HG03354 (cell line): Measurements from ENCODE around the gene STPG4.
"Not testable (repeated sequence)": the region's sequence is repeated elsewhere in the genome, so short reads cannot be mapped to it uniquely, and the experiment has no call there.

ENCODE experiments used
- ATAC-seq: cut with Tn5 transposase; IDR thresholded peaks from one replicate; pipeline ENCODE4 v1.9.1; 2021; ENCODE audit warnings: mild to moderate bottlenecking; ENCODE audit not compliant: unreplicated experiment, poor library complexity, severe bottlenecking

The STPG4 gene

DNA sequence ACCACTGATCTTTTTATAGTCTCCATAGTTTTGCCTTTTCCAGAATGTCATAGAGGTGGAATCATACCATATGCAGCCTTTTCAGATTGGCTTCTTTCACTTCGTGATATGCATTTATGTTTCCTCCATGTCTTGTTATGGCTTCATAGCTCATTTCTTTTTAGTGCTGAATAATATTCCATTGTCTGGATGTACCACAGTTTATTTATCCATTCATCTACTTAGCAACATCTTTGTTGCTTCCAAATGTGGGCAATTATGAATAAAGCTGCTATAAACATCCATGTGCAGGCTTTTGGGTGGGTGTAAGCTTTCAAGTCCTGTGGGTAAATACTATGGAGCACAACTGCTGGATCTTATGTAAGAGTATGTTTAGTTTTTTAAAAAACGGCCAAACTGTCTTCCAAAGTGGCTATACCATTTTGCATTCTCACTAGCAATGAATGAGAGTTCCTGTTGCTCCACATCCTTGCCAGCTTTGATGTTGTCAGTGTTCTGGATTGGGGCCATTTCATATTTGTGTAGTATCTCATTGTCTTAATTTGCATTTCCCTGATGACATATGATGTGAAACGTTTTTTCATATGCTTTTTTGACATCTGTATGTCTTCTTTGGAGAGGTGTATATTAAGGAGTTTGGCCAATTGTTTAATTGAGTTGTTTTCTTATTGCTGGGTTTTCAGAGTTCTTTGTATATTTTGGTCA, 20.6 kb downstream of the STPG4 start:
- ATAC-seq, result no peak

DNA sequence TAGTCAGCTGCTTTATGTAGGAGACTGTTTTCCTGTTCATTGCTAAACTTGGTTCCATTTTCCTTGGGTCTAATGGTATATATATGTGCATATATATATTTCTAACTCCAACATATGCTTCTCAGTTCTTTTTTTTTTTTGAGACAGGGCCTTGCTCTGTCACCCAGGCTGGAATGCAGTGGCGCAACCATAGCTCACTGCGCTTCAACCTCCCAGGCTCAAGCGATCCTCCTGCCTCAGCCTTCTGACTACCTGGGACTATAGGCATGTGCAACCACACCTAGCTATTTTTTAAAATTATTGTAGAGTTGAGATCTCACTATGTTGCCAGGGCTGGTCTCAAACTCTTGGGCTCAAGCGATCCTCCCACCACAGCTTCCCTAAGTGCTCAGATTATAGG, 22.1 kb downstream of the STPG4 start:
- no peak for ATAC-seq

DNA sequence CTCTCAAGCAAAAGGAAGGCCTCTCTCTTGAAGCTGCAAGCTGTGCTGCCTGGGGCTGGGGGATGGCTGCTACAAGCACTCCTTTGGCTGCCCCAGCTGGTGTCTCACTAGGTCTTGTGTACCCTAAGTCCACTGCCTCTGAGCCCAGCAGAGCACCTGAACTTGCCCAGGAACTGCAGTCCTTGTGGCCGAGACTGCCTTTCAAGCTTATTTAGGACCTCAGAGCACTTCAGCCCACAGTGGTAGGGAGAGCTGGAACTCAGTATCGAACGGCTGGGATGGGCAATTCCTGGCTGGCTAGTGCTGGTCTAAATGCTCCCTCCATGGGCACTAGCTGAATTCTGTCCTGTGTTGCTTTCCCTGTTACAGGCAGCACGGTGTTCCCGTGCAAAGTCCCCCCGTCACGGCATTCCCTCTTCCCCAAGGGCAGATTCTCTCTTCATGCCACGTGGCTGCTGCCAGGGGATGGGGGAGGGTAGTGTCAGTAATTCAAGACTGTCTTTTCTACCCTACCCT, 25.9 kb downstream of the STPG4 start:
- no peak for ATAC-seq

DNA sequence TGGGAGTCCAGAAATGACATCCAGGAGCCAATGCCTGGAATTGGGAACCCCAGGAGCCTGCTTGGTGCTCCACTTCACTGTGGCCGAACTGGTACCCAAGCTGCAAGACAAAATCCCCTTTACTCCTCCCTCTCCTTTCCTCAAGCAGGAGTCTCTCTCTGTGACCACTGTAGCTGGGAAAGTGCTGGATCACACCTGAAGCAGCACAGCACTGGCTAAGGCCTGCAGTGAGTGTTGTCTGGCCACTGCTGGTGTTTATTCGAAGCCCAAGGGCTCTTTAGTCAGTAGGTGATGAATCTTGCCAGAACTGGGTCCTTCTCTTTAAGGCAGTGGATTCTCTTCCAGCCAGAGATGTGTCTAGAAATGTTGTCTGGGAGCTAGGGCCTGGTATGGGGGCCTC, 26.4 kb downstream of the STPG4 start:
- no peak for ATAC-seq

DNA sequence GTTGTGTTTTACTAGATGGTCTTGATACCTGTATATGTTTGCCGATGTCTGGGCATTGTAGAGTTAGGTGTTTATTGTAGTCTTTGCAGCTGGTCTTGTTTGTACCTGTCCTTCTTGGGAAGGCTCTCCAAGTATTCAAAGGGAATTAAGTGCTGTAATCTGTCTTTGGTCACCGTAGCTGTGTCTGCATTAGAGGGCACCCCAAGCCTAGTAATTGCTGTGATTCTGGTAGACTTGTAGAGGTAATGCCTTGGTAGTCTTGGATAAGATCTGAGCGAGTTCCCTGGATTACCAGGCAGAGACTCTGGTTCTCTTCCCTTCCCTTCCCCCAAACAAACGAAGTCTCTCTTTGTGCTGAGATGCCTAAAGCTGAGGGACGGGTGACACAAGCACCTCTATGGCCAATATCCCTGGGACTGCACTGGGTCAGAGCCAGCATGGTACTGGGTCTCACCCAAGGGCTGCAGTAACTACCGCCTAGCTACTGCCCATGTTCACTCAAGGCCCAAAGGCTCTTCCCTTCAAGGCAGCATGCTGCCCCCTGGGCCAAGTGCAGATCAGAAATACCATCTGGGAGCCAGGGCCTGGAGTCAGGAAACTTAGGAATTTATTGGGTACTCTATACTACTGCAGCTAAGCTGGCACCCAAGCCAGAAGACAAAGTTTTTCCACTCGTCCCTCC, 27.1 kb downstream of the STPG4 start:
- ATAC-seq, result no peak

DNA sequence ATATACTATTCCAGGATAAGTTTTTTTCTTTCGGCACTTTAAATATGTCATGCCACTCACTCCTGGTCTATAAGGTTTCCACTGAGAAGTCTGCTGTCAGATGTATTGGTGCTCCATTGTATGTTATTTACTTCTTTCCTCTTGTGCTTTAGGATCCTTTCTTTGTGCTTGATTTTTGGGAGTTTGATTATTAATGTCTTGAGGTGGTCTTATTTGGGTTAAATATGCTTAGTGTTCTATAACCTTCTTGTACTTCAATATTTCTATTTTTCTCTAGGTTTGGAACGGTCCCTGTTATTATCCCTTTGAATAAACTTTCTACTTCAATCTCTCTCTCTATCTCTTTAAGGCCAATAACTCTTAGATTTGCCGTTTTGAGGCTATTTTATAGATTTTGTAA, 28.3 kb downstream of the STPG4 start:
- ATAC-seq, result no peak

DNA sequence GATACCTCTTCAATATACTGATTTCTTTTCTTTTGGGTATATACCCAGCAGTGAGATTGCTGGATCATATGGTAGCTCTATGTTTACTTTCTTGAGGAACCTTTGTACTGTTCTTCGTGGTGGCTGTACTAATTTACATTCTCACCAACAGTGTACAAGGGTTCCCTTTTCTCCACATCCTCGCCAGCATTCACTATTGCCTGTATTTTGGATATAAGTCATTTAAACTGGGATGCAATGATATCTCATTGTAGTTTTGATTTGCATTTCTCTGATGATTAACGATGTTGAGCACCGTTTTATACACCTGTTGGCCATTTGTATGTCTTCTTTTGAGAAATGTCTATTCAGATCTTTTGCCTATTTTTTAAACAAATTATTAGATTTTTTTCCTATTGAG, 30.4 kb downstream of the STPG4 start:
- ATAC-seq, result not testable (repeated sequence)

DNA sequence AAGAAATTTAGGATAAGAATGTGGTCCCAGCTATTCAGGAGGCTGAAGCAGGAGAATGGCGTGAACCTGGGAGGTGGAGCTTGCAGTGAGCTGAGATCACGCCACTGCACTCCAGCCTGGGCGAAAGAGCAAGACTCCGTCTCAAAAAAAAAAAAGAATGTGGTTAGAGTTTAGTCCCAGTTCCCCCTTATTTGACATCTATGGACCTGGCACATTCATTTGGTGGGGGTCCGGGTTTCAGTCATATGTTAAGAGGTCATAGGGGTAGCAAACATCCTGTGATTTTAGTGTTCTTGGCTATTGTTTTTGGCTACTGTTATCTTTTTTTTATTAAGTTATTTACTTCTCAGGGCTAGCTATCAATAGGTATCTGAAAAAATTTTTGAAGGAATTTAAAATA, 34.7 kb downstream of the STPG4 start:
- ATAC-seq, result not testable (repeated sequence)

DNA sequence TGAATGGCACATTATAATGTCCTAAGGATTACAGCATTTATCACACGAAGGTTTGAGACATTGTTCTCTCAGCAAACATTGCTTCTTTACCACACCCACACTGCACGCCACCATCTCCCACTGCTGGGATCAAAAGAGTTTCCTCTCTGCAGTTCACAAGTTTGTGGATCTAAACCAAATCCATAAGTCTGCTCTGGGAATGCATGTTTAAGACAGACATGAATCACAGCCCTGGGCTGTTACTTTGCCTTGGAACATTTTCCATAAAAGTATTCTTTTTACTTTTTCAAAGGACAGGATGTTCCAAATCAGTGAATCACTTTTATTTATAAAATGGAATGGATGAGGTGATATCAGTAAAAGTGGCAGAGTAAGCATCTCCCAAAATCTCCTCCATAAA, 36.1 kb downstream of the STPG4 start:
- ATAC-seq, result no peak

DNA sequence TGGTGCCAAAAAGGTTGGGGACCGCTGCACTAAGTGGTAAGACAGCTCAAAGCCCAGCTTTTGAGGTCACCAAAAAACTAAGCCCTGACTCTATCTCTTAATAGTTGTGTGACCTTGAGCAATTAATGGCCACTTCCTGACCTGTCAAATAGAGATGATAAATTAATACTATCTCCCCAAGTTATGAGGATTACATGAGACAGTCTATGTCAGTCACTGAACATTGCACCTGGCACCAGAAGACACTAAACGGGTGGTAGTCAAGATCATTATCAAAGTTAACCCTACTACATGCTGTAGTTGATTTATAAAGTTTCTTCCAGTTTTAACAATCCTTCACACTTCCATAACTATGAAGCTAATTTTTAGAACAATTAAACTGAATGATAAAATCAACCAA, 36.5 kb downstream of the STPG4 start:
- no peak for ATAC-seq

DNA sequence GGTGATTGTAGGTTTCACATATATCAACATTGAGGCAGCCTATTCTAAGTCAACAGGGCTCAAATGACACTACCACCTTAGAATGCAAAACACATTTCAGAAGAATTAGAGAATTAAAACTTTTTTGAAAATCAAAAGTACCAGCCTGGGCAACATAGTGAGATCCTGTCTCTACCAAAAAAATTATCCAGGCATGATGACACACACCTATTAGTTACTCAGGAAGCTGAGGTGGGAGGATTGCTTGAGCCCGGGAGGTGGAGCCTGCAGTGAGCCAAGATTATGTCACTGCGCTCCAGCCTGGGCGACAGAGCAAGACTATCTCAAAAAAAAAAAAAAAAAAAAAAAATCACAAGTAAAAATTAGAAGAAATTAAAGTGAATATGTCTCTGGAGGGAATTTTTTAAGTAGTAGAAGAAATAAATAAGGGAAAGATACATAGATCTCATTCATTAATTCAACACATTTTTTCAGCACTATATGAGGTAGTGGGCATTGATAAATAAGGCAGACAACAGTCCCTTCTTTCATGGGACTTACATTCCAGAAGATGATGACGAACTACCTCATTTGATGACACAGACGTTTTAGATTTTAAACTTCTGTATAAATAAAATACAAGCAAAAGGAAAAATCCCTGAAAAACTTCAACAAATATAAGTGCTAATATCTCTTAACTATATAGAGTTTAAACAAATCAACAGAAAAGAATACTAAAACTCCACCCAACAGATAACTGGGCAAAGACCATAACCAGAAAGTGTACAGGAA, 42.3 kb downstream of the STPG4 start:
- no peak for ATAC-seq

DNA sequence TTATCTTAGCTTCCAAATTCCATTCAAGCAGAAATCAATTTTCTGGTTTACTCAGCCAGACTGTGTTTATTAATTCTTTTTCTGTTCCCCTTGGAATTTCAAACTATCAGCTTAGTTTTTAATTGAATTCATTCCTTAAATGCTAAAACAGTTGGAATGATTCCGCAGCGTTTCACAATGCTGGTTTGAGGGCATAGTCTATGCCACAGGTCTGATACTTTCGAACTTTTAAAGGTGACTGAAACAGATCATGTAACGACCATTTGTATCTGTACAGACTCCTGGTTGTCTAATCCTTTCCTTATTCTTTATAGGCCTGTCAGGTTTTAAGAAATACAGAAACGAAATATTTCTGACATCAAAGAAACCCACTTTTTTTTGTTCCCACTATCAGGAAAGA, 45.4 kb downstream of the STPG4 start:
- ATAC-seq, result no peak

DNA sequence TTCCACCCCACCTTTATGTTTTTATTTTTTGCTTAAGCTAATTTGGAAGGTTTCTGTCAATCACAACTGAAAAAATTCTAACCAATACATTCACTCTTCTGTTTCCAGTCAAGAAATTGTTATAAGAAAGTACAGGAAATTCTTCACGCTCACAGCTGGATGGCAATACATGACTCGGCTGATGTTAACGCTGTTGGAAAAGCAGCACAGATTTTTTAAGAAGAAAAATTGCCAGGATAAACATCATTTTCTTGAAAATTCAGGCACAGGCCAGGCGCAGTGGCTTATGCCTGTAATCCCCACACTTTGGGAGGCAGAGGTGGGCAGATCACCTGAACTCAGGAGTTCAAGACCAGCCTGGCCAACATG, 46.1 kb downstream of the STPG4 start:
- ATAC-seq, result no peak

DNA sequence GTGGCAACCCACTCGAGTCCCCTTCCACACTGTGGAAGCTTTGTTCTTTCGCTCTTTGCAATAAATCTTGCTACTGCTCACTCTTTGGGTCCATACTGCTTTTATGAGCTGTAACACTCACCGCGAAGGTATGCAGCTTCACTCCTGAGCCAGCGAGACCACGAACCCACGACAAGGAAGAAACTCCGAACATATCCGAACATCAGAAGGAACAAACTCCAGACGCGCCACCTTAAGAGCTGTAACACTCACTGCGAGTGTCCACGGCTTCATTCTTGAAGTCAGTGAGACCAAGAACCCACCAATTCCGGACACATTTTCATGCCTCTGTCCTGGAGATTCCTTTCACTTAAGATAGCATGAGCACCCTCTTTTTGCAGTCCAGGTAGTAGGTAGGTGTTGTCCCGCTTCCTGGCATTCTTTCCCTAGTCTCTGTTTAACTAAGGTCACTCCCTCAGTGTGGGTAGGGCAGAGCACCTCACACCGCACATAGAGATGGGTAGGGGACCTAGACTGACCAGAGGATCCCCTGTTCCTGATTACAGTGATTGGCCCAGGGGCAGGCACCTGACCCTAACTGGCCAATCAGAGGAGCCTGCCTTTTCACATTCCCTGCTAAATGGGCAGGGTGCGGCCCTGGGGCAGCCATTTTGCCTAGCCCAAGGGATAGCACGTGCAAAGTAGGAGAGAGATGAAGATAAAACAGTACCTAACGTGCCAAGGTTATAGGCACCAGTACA, 46.7 kb downstream of the STPG4 start:
- not testable (repeated sequence) for ATAC-seq

DNA sequence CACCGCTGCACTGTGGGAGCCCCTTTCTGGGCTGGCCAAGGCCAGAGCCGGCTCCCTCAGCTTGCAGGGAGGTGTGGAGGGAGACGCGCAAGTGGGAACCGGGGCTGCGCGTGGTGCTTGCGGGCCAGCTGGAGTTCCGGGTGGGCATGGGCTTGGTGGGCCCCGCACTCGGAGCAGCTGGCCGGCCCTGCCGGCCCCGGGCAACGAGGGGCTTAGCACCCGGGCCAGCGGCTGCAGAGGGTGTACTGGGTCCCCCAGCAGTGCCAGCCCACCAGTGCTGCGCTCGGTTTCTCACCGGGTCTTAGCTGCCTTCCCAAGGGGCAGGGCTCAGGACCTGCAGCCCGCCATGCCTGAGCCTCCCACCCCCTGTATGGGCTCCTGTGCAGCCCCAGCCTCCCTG, 47.9 kb downstream of the STPG4 start:
- not testable (repeated sequence) for ATAC-seq

DNA sequence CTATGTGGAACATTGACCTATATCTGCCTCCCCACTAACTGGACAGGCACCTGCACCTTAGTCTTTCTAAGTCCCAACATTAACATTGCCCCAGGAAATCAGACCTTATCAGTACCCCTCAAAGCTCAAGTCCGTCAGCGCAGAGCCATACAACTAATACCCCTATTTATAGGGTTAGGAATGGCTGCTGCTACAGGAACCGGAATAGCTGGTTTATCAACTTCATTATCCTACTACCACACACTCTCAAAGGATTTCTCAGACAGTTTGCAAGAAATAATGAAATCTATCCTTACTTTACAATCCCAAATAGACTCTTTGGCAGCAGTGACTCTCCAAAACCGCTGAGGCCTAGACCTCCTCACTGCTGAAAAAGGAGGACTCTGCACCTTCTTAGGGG, 48.9 kb downstream of the STPG4 start:
- ATAC-seq, result not testable (repeated sequence)

DNA sequence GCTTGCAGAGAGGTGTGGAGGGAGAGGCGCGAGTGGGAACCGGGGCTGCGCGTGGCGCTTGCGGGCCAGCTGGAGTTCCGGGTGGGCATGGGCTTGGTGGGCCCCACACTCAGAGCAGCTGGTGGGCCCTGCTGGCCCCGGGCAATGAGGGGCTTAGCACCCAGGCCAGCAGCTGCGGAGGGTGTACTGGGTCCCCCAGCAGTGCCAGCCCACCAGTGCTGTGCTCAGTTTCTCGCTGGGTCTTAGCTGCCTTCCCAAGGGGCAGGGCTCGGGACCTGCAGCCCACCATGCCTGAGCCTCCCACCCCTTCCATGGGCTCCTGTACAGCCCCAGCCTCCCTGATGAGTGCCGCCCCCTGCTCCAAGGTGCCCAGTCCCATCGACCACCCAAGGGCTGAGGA, 55.4 kb downstream of the STPG4 start:
- ATAC-seq, result not testable (repeated sequence)

DNA sequence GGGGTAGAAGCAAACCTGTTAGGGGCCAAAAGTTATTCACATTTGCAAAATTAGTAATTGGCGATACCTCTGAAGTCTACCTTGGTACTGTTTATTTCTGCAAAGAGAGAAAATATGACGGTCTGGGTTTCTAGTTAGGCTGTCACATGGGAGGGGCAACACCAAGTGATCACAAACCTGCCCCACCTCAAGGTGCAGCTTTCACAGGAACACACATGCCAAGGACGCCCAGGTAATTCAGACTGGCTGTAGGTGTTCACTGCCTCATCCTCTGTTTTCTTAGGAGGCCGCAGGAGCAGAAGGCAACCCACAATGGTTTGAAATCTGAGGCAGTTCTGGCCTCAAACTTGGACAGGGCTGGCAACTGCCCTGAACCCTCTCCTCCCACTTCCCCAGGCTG, 56.2 kb downstream of the STPG4 start:
- no peak for ATAC-seq

DNA sequence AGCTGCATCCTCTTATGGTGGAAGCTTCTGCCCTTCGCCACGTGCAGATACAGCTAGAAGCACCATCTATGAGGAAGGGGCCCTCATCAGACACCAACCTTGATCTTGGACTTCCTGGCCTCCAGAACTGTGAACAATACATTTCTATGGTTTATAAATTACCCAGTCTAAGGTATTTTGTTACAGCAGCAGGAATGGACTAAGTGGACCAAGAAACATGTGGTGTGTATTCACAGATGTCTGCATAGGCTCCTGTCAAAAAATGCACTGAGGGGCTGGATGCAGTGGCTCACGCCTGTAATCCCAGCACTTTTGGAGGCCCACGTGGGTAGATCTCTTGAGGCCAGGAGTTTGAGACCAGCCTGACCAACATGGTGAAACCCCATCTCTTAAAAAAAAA, 57.5 kb downstream of the STPG4 start:
- no peak for ATAC-seq

DNA sequence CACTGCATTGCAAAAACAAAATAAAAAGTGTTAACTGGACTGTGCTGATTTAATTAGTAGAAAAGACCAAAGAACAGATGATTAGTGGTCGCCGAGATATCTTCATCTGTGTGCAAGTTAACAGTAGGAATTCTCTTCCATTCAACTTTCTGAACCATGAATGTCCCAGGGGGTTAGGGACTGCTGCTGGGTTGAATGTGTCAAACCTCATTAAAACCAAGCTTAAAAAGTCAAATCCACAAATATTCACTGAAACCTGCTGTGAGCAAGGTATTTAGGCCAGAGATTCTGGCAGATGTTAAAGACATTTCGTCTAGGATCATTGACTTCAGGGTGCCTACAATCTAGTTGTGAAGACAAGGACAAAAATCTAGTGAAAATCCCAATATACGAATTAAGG, 58.7 kb downstream of the STPG4 start:
- no peak for ATAC-seq
